GM21447 (cell line): ENCODE results near the gene RHBDD3.
"Not testable (repeated sequence)": the region's sequence is repeated elsewhere in the genome, so short reads cannot be mapped to it uniquely, and the experiment has no call there.

Experiments used
- ATAC-seq: cut with Tn5 transposase; IDR thresholded peaks from one replicate; pipeline ENCODE4 v1.9.1; 2021; ENCODE audit not compliant: unreplicated experiment

RHBDD3 gene

GRCh38 chr22:29251981-29252911 lies 15.5 kb downstream of the RHBDD3 start:
- ATAC-seq: no peak

- ATAC-seq: no peak
Observed at GRCh38 chr22:29251265-29251664, 16.5 kb downstream of the RHBDD3 start.

- ATAC-seq: not testable (repeated sequence)
Observed at GRCh38 chr22:29247891-29248290, 19.9 kb downstream of the RHBDD3 start.

GRCh38 chr22:29245626-29246385 lies 22.0 kb downstream of the RHBDD3 start:
- ATAC-seq: no peak

DNA sequence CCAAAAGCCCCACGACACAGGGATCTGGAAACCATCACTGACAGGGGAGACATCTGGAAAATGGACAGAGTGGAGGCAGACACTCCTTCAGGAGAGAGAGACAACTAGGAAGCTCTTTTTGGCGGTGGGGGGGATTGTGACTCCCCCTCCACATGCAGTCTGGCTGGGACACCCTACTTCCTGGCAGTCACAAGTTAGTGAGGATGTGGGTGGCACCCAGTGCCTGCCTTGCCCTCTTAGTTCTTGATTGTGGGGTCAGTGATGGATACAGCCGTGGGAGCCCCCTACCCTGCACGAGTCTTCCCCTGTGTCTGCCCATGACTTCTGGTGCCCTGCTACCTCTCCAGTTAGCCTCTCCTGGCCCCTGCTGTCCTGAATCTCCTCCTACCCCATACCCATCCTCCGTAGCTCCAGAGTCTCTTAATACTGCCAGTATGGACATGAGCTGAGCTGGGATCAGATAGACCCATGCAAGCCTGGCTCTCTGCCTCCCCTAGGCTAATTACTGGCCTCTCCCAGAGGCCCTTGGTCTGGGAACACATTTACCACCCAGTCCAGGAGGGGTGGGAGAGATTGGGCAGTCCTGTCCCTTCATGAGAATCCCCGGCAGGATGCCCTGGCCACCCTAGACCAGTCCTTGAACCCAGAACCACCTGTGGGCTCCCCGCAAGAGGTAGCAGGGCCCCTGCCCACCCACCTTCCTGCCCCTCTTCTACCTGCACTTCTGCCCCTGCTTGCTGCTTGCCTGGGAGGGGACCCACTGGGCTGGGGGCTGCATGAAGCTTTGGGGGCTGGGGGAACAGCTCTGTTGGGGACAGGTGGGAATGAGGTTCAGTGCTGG lies 22.8 kb downstream of the RHBDD3 start:
- no peak for ATAC-seq

DNA sequence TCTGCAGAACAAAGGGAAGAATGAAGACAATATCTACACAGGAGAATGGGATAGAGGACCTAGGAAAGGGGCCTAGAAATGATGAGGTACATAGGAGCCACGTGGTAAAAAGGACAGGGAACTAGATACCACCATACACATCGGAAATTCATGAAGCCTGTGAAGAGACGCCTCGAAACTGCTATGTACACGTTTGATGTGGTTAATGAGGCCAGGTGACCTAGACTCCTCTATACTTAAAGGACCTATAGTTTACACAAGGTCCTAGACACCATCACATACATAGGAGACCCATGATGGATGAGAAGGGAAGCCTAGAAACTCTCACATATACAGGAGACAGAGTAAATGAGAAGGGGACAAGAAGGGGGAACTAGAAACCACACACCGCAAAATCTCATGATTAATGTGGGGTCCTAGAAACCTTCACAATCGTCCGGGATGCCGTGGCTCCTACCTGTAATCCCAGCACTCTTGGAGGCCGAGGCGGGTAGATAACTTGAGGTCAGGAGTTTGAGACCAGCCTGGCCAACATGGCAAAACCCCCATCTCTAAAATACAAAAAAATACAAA lies 23.8 kb downstream of the RHBDD3 start:
- ATAC-seq: no peak

DNA sequence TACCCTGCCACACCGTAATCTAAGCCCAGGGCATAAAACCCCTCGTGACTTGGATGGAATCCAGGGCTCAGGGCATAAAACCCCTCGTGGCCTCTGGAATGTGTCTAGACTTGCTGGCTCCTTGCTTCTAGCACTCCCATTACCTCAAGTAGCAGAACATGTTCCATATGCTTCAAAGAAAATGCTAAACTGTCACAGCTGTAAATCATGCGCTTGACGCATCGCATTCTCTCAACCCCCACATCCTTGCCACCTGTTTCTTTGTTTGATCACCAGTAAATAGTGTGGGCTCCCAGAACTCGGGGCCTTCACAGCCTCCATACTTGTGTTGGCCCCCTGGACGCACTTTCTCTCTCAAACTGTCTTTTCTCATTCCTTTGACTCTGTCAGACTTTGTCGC lies 27.3 kb downstream of the RHBDD3 start:
- ATAC-seq: not testable (repeated sequence)

DNA sequence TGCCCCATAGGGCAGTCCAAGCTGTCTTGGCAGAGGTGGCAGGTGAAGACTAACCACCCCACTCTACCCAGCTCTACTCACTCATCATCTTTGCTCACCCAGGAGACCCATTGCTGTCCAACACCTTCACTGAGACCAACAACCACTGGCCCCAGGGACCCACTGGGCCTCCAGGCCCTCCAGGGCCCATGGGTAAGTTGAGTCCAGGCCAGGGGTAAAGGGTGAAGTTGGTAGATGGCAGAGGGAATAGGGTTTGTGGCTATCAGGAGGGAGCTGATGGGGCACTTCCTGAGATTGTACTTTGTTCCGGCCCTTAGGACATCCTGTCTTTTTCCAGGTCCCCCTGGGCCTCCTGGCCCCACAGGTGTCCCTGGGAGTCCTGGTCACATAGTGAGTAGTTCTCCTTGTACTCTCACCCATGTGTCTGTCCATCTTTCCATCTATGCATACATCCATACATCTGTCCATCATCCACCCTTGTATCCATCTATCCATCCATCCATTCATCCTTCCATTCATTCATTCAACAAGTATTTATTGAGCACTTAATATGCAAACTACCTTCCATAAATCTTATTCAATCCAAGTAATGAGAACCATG lies 34.4 kb downstream of the RHBDD3 start:
- ATAC-seq: no peak

- no peak for ATAC-seq
Observed at GRCh38 chr22:29231971-29232959, 35.5 kb downstream of the RHBDD3 start.

DNA sequence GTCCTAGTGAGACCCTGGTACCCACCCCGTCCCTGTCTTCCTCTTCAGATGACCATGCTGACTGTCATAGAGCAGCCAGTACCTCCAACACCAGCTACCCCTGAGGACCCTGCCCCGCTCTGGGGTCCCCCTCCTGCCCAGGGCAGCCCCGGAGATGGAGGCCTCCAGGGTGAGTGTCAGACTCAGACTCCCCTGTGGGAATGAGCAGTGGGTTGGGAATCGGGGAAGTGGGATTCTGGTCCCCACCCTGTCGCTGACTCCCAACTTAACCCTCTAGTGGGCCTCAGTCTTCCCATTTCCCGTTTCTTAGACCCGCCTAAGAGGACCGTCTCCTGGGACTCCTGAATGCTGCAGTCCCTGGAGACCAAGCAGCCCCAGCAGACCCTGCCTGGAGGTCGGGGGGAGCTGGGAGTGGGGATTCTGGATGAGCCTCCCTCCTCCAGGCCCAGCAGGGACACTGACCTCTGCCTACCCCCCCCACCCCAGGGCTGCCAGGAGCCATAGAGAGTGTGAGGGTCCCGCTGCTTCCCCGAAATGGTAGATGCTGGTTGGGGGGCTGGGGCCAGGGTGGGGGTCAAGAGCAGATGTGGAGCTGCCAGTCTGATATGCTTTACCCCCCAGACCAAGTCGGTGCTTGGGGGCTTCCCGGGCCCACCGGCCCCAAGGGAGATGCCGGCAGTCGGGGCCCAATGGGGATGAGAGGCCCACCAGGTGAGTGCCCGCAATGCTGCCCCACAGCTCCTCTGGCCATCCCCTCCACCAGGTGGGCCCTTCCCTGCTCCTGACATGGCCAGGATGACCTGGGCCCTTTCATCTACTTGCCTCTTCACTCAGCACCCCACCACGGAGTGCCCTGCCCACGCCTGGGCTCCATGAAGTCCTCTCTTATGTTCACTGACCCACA lies 36.6 kb downstream of the RHBDD3 start:
- ATAC-seq: no peak

DNA sequence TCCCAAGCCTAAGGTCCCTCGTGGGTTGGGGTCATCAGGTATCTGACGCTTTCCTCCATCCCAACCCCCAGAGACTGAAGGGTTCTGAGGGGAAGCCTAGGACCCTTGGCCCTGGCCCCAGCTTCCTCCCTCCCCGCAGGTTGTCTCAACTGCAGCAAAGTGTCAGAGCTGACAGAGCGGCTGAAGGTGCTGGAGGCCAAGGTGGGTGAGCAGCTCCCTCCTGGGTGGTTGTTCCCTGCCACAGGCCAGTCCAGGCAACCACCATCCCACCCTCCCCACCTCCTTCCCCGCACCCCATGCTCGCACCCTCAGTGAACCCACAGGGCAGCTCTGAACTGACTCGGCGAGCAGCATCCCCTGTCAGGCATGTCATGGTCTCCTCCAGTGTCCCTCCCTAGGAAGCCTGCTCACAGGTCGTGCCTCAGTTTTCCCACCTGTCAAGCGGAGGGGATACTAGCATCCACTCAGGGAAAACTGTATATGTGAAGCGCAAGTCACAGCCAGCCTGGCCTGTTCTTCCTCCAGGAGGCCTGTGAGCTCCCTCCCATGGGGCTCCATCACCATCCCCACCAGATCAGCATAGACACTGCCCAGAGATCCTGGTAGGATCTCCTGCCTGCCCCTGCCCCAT lies 41.3 kb downstream of the RHBDD3 start:
- ATAC-seq: no peak

DNA sequence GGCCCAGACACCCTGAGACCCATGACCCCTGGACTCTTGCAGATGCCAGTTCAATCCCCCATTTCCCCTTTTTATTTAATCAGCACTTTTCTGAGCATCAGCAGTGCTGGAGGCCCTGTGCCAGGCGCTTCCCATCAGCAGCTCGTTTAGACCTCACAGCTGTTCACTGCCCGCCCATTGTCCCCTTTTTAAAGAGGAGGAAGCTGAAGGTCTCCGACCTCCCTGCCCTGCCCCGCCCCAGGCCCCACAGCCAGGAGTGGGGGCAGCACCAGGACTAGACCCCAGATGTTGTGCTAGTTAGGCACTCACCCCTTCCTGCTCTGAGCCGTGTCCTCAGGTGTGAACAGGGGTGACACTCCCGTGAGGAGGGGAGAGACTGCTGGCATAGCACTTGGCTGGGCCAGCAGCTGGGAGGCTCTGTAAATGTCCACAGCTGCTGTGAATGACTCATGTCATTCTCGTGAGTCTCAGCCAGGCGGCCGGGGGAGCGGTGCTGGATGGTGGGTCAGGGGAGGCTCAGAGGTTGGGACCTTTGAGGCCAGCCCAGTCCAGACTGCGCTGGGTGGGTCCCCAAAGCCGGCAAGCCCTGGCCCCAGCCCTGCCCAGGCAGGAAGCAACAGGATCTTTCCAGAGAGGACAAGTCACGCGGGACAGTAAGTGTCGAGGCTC lies 42.2 kb downstream of the RHBDD3 start:
- no peak for ATAC-seq

- no peak for ATAC-seq
Observed at GRCh38 chr22:29224859-29225410, 42.8 kb downstream of the RHBDD3 start.

- ATAC-seq: no peak
Observed at GRCh38 chr22:29224121-29224858, 43.5 kb downstream of the RHBDD3 start.

DNA sequence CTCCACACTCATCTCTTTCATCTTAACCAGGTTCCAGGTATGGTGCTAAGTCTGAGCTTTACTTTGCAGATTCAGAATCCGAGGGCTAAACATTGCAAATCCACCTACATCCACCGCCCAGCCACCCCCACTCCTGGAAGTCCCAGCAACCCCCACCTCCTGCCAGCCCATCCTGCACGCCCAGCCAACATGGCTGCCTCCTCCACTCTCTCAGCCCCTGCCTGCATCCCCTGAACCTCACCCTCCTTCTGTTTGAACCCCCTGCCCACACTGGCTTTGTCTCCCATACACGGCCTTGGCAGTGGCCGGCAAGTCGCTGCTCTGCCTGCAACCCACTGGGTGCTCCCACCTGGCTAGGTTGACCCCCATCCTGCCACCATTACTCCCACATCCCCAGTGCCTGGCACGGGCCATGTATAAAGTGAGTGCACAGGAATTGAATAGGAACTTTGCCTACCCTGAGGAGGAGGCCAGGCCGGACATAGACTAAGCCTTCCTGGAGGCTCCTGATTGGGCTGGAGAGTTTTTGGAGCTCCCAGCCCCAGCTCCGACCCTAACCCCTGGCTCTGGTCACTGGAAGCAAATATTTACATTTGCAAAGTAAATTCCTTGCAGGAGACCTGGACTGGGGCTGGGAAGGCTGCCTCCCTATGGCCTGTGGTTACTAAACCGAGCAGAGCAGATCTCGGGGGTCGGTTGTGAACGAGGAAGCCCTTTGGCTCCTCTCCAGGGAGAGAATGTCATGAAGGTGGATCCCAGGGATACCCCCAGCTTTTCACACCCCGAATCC lies 47.7 kb downstream of the RHBDD3 start:
- no peak for ATAC-seq
